ENCODE results near the gene STARD3NL.
"Not testable (repeated sequence)": the region's sequence is repeated elsewhere in the genome, so short reads cannot be mapped to it uniquely, and the experiment has no call there.

Gene STARD3NL

GRCh38 chr7:38270405-38270804 is 92.4 kb downstream of the STARD3NL start:
- DNase-seq: not testable (repeated sequence)

GRCh38 chr7:38273286-38273995 is 95.4 kb downstream of the STARD3NL start, which contains the start of gene TARP:
TSS of gene TARP (minus strand) at chr7:38273636.
- DNase-seq: no peak

- DNase-seq: no peak
These were observed 96.4 kb downstream of the STARD3NL start for GRCh38 chr7:38274486-38274885.

DNA sequence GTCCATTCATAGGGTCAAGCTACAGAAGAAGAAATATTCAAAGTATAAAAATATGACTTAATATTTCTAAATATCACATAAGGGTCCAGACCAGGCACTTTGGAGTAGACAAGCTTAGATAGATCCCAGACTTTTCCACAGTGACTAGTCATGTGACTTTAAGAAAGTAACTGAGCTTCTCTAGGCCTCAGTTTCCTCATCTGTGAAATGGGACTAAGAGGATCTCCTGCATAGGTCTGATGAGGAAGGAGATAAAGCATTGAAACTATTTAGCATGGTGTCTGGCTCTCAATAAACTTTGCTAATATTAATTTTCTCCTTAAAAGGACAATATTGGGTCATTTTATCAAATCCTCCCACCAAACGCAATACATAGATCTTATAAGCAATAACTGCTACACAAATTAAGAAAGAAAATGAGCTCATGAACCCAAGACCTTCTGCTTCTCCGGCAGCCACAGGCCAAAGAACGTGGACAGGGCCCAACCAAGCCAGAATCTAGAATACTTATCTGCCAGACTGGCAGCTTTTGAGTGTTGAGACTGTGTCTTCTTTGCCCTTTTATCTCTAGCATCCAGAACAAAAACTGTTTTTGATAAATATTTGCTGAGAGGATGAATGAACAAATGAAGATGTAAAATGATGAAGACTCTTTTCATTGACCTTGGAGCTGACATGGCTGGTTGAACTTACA is 97.0 kb downstream of the STARD3NL start:
- no peak for DNase-seq

DNA sequence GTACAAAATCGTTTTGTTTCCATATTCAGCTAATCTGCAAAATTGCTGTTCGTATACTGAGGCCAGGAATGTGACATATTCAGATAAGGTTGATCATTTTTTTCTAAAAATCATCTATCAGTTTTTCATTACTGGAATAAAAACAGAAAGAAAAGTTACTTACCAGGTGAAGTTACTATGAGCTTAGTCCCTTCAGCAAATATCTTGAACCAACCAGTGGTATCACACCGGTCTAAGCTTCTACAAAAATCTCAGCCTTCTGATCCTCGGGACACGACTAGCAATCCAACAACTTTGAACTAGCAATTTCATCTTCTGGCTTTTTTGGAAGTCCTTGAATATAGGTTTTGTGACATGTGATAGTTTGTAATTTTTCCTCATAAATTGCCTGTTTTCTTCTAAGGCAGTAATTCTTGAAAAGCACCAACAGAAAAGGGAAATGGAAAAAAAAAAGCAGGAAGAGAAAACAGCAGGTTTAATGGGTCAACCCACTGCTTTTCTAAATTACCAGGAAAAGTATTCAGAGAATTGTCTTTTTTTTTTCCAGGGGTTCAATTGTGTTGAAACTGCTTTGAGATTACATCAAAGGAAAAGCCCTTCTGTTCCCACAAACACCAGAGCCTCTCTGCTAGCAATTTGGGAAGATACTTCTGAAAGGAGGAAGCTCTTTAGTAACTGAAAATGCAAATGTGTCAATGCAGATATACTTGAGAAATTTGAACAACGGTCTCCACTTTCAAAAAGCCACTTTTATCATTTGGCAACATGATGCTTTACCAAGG is 98.2 kb downstream of the STARD3NL start:
- DNase-seq: no peak

GRCh38 chr7:38280000-38280399 is 102.0 kb downstream of the STARD3NL start:
- DNase-seq: no peak
